Measurements from ENCODE around the gene TASP1.
A peak's percentile ranks its signal among the peaks of the same experiment; 100 is the strongest.

DNA sequence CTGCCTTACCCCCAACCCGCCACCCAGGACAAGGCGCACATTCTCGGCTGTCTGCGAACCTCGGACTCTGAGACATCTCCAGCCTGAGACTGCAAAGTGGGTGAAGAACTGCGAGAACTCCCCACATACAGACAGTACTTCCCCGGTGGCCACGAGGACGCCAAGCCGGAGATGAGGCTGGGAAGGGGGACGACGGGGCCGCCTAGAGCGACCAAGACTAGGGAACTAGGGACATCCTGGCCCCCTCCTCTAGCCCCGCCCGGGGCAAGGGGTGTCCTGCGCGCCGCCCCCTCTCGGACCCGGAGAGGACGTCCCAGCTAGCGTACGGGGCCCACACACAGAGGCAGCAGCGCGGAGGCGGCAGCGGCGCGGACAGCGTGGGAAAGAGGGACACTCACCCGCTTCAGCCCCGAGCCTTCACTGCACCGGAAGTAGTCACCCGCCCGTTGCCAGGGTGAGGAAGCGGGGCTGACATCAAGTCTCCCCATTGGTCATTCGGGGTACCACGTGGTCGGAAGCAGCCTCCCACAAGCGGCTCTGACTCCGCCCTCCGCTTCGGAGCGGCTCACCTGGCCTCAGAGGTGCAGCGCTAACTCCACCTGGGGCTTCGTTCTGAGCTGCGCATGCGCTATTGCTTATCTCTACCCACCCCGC lies at the start of gene TASP1:
- TF ChIP-seq CTCF (IDR thresholded peaks at IDR 0.05), result no peak
- TF ChIP-seq, protein P1, sequence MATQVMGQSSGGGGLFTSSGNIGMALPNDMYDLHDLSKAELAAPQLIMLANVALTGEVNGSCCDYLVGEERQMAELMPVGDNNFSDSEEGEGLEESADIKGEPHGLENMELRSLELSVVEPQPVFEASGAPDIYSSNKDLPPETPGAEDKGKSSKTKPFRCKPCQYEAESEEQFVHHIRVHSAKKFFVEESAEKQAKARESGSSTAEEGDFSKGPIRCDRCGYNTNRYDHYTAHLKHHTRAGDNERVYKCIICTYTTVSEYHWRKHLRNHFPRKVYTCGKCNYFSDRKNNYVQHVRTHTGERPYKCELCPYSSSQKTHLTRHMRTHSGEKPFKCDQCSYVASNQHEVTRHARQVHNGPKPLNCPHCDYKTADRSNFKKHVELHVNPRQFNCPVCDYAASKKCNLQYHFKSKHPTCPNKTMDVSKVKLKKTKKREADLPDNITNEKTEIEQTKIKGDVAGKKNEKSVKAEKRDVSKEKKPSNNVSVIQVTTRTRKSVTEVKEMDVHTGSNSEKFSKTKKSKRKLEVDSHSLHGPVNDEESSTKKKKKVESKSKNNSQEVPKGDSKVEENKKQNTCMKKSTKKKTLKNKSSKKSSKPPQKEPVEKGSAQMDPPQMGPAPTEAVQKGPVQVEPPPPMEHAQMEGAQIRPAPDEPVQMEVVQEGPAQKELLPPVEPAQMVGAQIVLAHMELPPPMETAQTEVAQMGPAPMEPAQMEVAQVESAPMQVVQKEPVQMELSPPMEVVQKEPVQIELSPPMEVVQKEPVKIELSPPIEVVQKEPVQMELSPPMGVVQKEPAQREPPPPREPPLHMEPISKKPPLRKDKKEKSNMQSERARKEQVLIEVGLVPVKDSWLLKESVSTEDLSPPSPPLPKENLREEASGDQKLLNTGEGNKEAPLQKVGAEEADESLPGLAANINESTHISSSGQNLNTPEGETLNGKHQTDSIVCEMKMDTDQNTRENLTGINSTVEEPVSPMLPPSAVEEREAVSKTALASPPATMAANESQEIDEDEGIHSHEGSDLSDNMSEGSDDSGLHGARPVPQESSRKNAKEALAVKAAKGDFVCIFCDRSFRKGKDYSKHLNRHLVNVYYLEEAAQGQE (IDR thresholded peaks at IDR 0.05; ENCODE audit: insufficient read depth in 1 of 2, low read depth in 2 of 2, low read length in 1 of 2), result no peak
- TF ChIP-seq POLR2AphosphoS5 (IDR thresholded peaks at IDR 0.05; ENCODE audit: low read depth, low read length), result peak; percentile 49; the same call in 1 of the 2 replicates
- peak; percentile 77; the same call in 1 of the 2 replicates for TF ChIP-seq SIN3A (IDR thresholded peaks at IDR 0.05; ENCODE audit: borderline replicate concordance, insufficient read depth, low read depth, low read length)

All from Panc1 (cell line).